GM06990 (cell line): ENCODE results near the gene PHKG2.

Experiments
- DNase-seq: peaks from one replicate; pipeline ENCODE4 v3.0.0-alpha.2; 2011; ENCODE audit not compliant: insufficient read length; ENCODE audit errors: extremely low read depth
- H3K27me3 ChIP-seq: replicated peaks from 2 replicates; pipeline ENCODE4 v1.6.0; 2011; ENCODE audit warnings: low read length; ENCODE audit not compliant: control insufficient read depth, insufficient read depth
- H3K36me3 ChIP-seq: 2 replicates; pipeline ENCODE4 v1.5.1; 2011; ENCODE audit warnings: low read length; ENCODE audit not compliant: control insufficient read depth, insufficient read depth
- H3K4me3 ChIP-seq: replicated peaks from 2 replicates; pipeline ENCODE4 v1.5.1; 2011; ENCODE audit warnings: low read depth, mild to moderate bottlenecking, control low read depth, low read length
- TF ChIP-seq, protein P1 (sequence below): IDR thresholded peaks from 2 replicates; pipeline ENCODE4 v1.5.1; 2011; ENCODE audit warnings: low read length, control low read depth, mild to moderate bottlenecking, inconsistent platforms; ENCODE audit not compliant: insufficient read depth, poor library complexity, severe bottlenecking

The PHKG2 gene

DNA sequence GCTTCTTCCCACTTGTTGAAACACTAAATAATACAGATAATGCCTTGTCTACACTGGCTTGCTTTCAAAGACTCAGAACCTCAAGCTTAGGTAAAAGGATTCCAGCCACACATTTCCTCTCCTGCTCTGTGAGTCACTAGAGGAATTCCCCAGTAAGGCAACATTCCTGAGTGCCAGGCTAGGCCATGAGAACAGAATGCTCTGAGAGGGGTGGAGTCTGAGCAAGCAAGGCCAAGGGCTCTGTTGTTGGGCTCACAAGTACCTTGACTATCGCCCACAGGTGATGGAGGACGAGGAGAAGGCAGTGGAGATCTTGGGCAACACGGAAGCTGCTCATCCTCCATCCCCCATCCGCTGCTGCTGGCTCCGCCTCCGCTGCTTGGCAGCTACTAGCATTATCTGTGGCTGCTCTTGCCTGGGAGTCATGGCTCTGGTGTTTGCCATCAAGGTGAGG lies 6.7 kb upstream of the PHKG2 start:
- no peak for DNase-seq
- Histone ChIP-seq H3K27me3 (no peaks in the 10 kb centered on the region), H3K36me3 (peaks cover 42% of the 10 kb centered on the region), H3K4me3 (no peak overlapping the region)
- TF ChIP-seq, protein P1, sequence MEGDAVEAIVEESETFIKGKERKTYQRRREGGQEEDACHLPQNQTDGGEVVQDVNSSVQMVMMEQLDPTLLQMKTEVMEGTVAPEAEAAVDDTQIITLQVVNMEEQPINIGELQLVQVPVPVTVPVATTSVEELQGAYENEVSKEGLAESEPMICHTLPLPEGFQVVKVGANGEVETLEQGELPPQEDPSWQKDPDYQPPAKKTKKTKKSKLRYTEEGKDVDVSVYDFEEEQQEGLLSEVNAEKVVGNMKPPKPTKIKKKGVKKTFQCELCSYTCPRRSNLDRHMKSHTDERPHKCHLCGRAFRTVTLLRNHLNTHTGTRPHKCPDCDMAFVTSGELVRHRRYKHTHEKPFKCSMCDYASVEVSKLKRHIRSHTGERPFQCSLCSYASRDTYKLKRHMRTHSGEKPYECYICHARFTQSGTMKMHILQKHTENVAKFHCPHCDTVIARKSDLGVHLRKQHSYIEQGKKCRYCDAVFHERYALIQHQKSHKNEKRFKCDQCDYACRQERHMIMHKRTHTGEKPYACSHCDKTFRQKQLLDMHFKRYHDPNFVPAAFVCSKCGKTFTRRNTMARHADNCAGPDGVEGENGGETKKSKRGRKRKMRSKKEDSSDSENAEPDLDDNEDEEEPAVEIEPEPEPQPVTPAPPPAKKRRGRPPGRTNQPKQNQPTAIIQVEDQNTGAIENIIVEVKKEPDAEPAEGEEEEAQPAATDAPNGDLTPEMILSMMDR: no peak

DNA sequence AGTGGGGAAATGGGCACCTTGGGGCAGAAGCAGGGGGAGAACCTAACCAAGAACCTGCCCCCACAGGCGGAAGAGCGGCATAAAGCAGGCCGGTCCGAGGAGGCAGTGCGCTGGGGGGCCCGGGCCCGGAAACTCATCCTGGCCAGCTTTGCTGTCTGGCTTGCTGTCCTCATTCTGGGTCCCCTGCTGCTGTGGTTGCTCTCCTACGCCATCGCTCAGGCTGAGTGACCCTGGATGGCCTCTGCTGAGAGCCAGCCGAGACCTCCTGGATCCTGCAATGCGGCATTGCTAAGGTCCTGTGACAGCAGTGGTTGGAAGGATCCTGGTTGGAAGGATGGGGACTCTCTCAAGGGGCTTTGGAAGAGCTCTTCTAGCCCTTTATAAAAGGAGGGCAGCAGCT lies 4.5 kb upstream of the PHKG2 start:
- Histone ChIP-seq H3K27me3 (no peaks in the 10 kb centered on the region), H3K4me3 (no peak overlapping the region), H3K36me3 (peaks cover 26% of the 10 kb centered on the region)
- TF ChIP-seq, protein P1: no peak
- no peak for DNase-seq

DNA sequence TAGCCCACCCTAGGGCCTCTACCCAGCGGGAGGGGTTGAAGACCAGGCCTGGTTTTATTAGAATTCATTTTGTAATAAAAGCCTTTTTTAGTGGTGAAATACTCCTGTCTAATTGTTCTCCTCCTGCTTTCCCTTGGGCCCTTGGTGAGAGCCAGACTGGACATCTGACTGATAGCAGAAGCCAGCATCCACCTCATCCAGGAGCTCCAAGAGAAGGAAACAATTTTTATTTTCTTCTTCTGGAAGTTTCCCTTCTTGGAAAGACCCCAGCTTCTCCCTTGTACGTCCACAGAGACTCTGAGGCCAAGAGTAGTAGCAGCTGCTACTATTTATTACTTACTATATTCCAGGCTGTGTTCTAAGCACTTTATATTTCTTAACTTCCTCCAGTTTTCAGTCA lies 4.0 kb upstream of the PHKG2 start:
- no peak overlapping the region for H3K4me3 ChIP-seq
- TF ChIP-seq, protein P1: no peak
- H3K27me3 ChIP-seq: no peaks in the 10 kb centered on the region
- H3K36me3 ChIP-seq: peaks cover 22% of the 10 kb centered on the region
- no peak for DNase-seq

DNA sequence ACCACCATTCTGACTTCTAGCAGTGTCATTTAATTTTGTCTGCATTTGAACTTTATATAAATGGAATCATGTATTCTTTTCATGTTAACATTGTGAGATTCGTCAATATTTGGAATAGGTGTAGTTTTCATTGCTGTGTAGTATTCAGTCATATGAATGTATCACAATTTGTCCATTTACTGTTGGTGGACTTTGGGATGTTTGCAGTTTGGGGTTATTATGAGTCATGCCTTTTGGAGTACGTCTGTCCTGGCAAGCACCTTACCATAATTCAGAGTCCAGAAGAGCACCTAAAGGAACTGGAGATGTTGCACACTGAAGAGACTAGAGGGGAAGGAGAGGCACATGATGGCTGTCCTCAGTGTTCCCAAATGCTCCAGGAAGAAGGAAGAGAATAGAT lies 3.1 kb upstream of the PHKG2 start:
- H3K4me3 ChIP-seq: no peak overlapping the region
- TF ChIP-seq, protein P1: no peak
- H3K36me3 ChIP-seq: peaks cover 21% of the 10 kb centered on the region
- H3K27me3 ChIP-seq: no peaks in the 10 kb centered on the region
- no peak for DNase-seq

DNA sequence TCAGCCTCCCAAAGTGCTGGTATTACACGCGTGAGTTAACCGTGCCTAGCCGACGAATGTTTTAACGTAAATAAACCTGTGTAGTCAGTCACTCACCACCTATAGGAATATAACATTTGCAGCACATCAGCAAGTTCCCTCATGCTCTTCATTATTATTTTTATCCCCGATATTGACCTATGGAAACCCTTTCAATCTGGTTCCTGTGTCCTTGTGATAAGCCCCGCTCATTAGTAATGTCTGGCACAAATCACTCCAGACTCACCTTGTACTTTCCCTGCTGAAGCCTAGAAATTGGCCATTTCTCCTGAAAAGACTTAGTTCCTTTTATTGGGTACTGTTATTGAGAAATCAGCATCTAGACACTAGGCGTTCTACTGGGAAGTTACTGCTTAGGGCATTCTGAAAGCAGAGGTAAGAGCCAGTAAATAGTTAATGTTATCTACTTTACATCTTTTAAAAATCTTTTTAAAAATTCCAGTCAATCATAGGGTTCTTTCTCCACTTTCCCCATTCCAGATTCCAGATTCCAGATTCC lies 1.5 kb upstream of the PHKG2 start:
- DNase-seq: no peak
- TF ChIP-seq, protein P1: no peak
- Histone ChIP-seq H3K4me3 (no peak overlapping the region), H3K36me3 (peaks cover 20% of the 10 kb centered on the region), H3K27me3 (no peaks in the 10 kb centered on the region)

DNA sequence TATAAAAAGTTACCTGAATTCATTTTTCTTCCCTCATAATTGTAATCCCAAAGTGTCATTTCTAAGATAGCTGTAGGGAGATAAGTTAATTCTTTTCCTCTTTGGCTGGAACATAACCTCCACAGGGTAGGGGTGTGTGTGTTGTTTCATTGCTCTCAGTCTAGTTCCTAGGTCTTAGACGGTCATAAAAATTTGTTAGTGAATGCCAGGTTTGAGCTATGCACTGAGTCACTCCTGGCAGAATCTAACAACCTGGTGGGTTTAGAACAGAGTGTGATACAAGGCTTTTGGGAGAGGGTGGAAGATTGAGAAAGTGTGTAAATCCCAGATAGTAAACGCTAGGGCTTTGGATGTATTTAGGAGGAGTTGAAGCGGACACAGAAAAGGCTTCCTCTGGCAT lies 894 bp upstream of the PHKG2 start:
- no peak for DNase-seq
- Histone ChIP-seq H3K27me3 (no peaks in the 10 kb centered on the region), H3K4me3 (no peak overlapping the region), H3K36me3 (peaks cover 19% of the 10 kb centered on the region)
- TF ChIP-seq, protein P1: no peak
